Endometrial microvascular endothelial cells (primary cell): ENCODE results near the gene USP30. TPM values are rescaled to one million over a fixed set of nuclear protein-coding genes. Genes with fewer than 3 reads are reported as not detected.
"Not testable (repeated sequence)": the region's sequence is repeated elsewhere in the genome, so short reads cannot be mapped to it uniquely, and the experiment has no call there.

Experiments used
- in situ Hi-C: cut with HindIII; loops from 2 replicates; pipeline ENCODE4 v1.10.0; 2017; ENCODE audit warnings: low sequenced_read_pairs, low pct_unique_long_range_greater_than_20kb; ENCODE audit errors: inconsistent ontology term
- total RNA-seq: library from RNA; depleted of rRNA; stranded (reverse); fragments of >200 nt; gene quantifications from one replicate; pipeline ENCODE4 v1.2.3, GENCODE V29; 2015; ENCODE audit errors: inconsistent ontology term

The USP30 gene
- total RNA-seq, 1 donor from 2014 or later, result 17.5 TPM

DNA sequence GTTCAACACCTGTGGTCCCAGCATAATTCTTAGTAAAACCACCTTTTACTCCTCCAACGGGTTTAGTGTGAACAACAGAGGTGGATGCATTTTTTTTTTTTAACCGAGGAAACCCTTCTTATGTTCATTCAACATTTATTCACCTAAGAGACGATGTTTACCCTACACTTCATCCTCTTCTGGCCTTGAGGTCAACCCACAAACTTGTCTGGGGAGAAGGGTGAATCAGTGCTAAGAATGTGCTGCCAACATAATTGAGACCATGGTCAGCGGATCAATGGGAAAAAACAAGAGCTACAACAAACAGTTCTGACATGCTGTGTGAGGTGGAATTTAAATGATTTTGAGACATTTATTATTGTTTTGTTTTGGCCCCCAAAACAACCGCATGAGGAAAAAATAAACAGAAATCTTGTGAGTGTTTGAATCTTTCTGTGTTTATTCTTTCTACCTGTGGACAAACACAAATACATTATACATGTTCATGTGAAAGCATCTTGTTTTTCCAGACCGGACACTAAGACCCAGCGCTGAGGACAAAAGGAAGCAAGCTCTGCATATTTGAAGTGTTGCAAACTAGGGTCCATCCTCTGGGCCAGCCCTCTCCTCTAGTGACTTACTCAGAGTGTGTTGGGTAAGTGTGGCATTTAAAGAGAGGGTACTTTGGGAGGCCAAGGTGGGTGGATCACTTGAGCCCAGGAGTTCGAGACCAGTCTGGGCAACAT, 5.1 kb upstream of the USP30 start:
- in situ Hi-C loops, result no loop called here

DNA sequence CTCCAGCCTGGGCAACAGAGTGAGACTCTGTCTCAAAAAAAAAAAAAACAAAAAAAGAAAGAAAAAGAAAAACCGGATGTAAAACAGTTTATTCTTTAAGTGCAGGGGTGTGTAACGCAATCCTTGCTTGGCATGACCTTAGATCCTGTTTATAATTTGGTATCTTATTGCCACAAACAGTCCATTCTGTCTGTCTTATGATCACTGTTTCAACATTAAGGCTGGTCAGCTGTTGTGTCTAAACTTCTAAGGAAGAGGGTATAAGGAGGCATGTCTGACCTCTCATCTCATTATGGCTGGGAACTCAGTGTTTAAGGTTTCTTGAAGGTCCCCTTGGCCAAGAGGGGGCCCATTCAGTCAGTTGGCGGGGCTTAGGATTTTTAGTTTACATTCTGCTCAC, 3.7 kb upstream of the USP30 start:
- in situ Hi-C loops, result not testable (repeated sequence)

DNA sequence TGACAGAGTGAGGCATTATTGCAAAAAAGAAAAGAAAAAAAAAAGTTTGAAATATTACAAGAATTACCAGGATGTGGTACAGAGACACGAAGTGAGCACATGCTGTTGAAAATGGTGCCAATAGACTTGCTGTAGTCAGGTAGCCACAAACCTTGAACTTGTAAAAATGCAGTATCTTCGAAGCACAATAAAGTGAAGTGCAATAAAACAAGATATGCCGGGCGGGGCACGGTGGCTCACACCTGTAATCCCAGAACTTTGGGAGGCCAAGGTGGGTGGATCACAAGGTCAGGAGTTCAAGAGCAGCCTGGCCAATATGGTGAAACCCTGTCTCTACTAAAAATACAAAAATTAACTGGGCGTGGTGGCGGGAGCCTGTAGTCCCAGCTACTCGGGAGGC, 2.6 kb upstream of the USP30 start:
- in situ Hi-C loops, result not testable (repeated sequence)

DNA sequence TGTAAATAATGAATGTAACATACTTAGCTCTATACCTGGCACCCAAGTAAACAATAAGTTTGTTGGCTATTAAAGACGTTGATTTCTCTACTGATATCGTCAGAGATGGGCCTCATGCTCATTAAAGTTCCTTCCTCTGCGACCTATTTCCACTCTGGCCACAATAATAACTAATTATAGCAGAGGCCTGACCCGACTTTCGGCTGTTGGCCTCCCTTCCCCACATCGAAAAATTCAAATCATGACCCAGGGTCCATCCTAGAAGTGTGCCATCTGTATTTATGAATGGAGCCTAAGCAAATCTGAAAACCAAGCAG, 321 bp upstream of the USP30 start:
- in situ Hi-C loops, result no loop called here

DNA sequence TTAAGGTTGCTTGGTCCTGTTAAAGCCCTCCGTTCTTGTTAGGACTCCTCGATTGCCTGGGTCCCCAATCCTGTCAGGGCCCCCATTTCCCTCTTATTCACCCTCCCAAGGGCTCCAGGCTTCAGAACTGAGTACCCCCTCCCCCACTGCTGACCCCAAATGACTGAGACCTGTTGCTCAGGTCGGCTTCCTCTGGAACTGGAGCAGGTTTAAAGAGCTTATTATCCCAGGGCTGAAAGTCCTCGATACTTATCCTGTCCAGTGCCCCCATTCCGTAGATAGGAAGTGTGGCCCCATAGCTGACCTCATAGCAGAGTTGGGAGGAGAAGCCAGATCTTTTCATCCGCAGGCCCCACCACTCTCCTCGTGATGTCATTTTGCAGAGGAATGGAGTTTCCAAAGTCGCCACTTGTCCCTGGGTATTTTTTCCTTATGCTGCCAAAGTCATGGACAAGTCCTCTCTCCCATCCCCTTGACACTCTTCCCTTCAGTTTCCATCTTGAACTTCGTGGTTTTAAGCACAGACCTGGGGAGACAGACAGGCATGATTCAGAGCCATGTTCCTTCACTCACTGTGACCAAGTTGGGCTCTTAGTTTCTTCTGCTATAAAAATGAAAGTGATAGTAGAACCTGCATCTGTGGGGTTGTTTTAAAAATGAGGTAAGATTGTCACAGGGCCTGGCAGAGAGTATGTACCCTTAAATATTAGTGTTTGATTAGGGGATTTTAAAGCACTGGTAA, 1.2 kb downstream of the USP30 start:
- in situ Hi-C loops, result no loop called here

DNA sequence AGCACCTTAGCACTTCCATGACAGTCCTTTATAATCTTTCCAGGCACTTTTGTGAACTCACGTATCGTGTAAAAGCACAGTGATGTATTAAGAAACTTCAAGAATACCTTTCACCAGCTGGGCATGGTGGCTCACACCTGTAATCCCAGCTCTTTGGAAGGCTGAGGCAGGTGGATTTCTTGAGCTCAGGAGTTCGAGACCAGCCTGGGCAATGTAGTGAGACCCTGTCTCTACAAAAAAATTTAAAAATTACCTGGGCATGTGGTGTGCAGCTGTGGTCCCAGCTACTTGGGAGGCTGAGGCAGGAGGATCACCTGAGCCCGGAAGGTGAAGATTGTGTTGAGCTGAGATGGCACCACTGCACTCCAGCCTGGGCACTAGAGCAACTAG, 1.7 kb downstream of the USP30 start:
- in situ Hi-C loops, result not testable (repeated sequence)

DNA sequence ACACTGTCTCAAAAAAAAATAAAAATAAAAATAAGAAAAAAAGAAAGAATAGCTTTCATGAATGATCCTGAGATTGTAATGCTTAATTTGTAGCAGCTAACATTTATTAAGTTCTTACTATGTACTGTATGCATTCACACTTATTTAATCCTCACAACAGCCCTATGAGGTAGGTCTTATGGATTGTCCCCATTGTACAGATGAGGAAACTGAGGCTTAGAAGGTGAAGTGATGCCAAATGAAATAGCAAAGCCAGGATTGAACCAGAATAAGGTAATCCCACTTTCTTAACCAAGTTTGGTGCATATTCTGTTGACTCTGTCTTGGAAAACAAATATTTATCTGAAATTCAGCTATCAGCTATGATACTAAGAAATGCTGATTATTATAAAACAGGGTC, 2.1 kb downstream of the USP30 start:
- in situ Hi-C loops, result no loop called here

DNA sequence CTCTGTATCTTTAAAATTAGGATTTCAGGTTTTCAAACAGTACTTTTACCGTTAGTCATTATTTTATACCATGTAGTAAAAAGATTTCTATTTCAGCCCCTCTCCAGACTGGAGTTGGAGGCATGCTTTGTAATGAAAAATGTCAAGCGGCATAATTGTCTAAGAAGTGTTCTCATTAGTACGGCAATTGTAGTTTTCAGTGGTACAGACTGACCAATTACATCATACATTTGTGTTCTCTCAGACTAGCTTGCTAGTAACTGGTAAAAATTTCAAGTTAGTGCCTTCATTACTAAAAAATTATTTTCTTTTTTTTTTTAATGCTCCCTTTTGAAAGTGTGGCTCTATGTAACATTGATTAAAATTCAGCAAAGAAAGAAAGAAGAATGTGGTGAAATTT, 4.5 kb downstream of the USP30 start:
- in situ Hi-C loops, result no loop called here

DNA sequence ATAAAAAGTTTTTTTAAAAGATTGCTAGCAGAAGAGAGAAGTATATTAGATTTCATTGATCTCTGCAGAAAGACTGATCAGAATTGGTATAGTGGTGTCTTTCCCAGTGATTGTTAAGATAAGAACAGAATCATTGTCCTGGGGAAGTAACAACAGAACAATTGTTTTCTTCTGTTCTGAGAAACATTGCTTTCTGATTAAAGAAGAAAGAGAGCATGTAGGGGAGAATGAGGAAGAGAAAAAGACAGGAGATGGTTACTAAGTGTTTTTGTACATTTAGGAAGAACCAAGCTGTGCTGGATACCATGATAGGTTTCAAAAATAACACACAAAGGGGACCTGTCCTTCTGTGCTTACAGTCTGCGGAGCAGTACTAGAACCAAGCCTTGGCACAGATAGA, 5.0 kb downstream of the USP30 start:
- in situ Hi-C loops, result no loop called here

DNA sequence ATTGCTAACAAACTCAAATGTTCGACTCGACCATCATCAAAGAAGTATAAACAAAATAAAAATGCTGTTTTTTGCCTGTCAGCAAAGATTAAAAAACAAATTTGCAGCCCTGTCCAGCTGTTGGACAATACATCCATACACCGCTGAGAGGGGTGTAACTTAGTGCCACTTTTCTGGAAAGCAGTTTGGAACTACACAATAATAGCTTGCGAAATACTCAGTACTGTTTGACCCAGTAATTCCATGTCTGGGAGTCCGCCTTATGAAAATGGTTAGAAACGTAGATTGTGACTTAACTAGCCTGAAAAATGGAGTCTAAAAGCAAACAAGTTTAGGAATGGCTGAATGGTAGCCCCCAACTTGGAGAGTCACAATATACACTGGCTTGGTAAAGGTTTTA, 6.4 kb downstream of the USP30 start:
- in situ Hi-C loops, result no loop called here

DNA sequence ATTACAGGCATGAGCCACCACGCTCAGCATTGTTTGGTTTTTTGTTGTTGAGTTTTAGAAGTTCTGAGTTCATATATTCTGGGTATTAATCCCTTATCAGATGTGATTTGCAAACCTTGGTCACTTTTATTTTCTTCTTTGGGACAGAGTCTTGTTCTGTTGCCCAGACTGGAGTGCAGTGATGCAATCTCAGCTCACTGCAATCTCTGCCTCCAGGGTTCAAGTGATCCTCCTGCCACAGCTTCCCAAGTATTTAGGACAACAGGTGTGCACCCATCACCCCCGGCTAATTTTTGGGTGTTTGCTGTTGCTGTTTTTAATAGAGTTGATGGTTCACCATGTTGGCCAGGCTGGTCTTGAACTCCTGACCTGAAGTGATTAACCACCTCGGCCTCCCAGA, 11.8 kb downstream of the USP30 start:
- in situ Hi-C loops, result no loop called here

DNA sequence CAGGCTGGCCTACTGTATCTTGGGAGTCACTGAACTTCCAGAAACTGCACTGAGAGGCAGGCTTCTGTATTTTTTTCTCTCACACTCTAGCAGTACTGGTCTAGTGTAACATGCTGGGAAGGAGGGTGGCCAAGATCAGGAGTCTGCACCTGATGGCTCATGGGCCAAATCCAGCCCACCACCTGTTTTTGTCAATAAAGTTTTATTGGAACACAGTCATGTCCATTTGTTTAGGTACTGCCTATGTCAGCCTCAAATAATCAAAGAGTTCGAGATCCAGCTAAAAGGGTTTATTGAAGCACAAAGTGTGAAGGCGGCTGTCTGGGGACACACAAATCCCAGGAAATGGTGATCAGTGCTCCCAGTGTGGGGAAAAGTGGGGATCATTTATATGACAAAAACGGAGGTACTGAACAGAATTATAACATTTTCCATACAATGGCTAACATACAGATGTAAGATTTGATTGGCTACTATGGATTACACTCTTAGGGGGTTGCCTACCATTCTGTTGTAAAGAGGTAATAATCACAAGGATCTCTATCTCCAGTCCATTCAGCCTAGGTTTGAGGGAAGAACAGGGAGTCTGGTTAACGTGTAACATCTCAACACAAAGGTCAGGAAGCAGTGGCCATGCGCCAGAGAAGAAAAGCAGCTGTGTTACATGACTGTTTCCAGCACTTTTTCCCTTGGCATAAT, 12.9 kb downstream of the USP30 start:
- in situ Hi-C loops, result no loop called here

DNA sequence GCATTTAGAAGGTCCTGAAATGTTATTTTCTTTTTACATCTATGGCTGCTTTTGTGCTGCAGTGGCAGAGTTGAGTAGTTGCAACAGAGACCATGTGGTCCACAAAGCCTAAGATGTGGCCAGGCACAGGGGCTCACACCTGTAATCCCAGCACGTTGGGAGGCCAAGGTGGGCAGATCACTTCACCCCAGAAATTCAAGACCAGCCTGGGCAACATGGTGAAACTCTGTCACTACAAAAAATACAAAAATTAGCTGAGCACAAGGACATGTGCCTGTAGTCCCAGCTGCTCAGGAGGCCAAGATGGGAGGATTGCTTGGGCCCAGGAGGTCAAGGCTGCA, 13.4 kb downstream of the USP30 start:
- in situ Hi-C loops, result no loop called here

DNA sequence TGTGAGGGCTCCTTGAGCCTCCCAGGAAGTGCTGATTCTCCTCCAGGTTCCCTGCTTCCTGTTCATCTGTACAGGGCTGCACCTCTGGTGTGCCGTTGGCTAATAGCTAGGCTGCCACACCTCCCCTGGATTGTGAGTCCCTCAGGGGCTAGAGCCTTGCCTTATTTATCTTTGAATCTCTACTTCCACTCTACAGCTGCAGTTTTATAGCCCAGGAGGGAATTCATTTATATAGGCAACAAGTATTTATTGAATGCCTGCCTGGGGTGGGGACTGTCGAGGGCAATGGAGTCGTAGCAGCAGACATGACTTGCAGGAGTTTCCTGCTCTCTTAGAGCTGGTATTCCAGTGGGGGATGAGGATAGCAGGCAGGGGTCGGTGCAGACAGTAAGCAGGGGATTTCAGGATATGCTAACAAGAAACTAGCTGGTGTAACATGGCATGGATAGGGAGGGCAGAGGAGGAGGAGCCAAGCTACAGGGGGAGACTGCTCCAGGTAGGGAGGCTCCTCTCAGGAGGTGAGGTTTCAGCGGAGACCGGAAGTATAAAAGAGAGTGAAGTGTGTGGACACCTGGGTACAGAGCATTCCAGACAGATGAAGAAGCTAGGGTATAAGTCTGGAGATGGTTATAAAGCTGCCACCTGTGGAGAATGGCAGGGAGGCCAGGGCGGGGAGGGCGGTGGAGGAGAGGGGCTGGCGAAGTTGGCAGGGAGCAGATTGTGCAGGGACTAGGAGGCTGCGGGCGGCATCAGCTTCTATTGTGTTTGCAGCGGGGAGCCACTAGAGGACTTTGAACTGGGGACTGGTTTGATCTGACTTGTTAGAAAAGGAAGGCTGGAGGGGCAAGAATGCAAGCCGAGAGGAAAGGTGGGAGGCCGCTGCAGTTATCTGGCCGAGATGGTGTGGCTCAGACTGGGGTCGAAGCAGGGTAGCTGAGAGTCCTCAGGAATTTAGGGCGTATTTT, 17.2 kb downstream of the USP30 start:
- in situ Hi-C loops, result no loop called here

DNA sequence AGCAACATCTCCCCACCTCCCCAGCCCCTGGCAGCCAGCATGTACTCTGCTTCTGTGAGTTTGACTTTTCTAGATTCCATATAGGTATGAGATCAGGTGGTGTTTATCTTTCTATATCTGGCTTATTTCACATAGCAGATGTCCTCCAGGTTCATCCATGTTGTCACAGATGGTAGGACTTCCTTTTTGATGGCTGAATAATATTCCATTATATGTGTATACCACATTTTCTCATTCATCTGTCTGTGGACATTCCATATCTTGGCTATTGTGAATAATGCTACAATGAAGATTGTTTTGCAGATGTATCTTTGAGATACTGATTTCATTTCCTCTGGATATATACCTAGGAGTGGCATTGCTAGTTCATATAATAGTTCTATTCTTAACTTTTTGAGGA, 22.5 kb downstream of the USP30 start:
- in situ Hi-C loops, result no loop called here

DNA sequence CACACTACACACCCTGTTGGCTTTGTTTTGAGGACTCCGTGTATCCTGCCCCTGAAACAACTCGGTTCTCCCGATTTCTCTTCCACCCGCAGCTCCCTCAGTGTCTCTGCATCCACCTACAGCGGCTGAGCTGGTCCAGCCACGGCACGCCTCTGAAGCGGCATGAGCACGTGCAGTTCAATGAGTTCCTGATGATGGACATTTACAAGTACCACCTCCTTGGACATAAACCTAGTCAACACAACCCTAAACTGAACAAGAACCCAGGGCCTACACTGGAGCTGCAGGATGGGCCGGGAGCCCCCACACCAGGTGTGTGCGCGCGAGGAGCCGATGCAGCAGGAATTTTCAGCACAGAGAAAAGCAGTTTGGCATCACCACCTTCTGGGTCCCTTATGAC, 30.4 kb downstream of the USP30 start:
- in situ Hi-C loops, result no loop called here

DNA sequence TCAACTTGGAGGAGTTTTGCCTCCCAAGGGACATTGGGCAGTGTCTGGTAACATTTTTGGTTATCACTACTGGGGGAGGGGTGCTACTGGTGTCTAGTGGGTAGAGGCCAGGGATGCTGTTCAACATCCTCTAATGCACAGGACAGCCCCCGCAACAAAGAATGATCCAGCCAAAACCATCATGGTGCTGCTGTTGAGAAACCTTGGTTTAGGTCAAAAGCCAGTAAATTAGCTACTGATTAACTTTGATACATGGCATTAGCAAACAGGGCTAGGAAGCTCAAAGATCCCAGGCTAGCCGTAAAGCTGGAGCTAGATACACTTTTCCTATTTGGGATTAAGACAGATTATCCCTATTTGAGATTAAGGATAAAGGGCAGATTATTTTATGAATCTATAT, 32.0 kb downstream of the USP30 start:
- in situ Hi-C loops, result no loop called here

DNA sequence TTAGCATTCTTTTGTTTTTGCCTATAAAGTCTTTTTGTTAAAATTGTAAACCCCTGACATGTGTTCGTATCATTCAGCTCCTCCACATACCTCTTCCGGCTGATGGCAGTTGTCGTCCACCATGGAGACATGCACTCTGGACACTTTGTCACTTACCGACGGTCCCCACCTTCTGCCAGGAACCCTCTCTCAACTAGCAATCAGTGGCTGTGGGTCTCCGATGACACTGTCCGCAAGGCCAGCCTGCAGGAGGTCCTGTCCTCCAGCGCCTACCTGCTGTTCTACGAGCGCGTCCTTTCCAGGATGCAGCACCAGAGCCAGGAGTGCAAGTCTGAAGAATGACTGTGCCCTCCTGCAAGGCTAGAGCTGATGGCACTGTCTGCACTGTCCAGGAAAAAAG, 33.2 kb downstream of the USP30 start:
- in situ Hi-C loops, result no loop called here

DNA sequence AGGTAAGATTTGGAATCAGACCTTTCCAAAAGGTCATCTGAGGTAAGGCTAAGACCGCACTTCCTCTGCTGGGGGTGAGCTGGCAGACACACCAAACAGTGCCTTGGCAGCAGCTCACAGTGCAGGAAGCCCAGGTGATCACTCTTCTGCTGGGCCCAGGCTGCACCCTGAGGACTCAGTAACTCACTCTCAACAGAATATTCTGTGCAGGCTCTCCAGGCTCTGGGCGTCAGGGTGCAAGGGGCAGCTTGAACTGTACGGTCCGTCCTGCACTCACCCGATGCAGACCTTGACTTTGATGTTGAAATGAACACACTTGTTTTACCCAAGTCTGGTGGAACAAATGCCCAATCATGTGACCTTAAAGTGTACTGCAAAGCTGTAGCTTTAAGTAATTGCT, 34.9 kb downstream of the USP30 start:
- in situ Hi-C loops, result no loop called here
